Thyroid gland (tissue), 4 donors: ENCODE results near the gene SORL1.

Experiments used
- POLR2A ChIP-seq, 2 donors: fragments of 450-650 bp; IDR thresholded peaks; one replicate each; pipeline ENCODE4 v1.6.1; 2017; ENCODE audit warnings: antibody characterized with exemption in 2 of 2, mild to moderate bottlenecking in 2 of 2, moderate library complexity in 1 of 2
- TF ChIP-seq, protein P1 (sequence below), 6 experiments: fragments of 200-600 bp in 3 of 6; fragments of 450-650 bp in 3 of 6; sonication (generic) in 3 of 6; IDR thresholded peaks; one replicate each; pipeline ENCODE4 v1.5.1; 2016 to 2019; ENCODE audit warnings: antibody characterized with exemption in 6 of 6, mild to moderate bottlenecking in 2 of 6, inconsistent platforms in 1 of 6, moderate library complexity in 1 of 6

GRCh38 chr11:121582296-121582695 is 130.2 kb downstream of the SORL1 start:
- TF ChIP-seq, protein P1, sequence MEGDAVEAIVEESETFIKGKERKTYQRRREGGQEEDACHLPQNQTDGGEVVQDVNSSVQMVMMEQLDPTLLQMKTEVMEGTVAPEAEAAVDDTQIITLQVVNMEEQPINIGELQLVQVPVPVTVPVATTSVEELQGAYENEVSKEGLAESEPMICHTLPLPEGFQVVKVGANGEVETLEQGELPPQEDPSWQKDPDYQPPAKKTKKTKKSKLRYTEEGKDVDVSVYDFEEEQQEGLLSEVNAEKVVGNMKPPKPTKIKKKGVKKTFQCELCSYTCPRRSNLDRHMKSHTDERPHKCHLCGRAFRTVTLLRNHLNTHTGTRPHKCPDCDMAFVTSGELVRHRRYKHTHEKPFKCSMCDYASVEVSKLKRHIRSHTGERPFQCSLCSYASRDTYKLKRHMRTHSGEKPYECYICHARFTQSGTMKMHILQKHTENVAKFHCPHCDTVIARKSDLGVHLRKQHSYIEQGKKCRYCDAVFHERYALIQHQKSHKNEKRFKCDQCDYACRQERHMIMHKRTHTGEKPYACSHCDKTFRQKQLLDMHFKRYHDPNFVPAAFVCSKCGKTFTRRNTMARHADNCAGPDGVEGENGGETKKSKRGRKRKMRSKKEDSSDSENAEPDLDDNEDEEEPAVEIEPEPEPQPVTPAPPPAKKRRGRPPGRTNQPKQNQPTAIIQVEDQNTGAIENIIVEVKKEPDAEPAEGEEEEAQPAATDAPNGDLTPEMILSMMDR (IDR thresholded peaks at IDR 0.05), result no peak
- TF ChIP-seq POLR2A (IDR thresholded peaks at IDR 0.05), result no peak
